OCI-LY7 (cell line): Measurements from ENCODE around the gene MAPK6. TPM values are rescaled to one million over a fixed set of nuclear protein-coding genes. Genes with fewer than 3 reads are reported as not detected.

Experiments
- BruUV-seq: library from RNA; stranded (reverse); fragments of 400-500 nt; replicated peaks from 2 replicates; lab custom pipeline; 2021; lab: Mats Ljungman, UMichigan
- CTCF ChIA-PET: fragments of 300-600 bp; sonication (Branson Sonifier 250); formaldehyde crosslinking; loops from one replicate; lab custom pipeline; 2022; ENCODE audit warnings: antibody characterized with exemption; ENCODE audit not compliant: unreplicated experiment; lab: Charles Lee
- POLR2A ChIA-PET: fragments of 300-600 bp; sonication (Branson Sonifier 250); formaldehyde crosslinking; loops from one replicate; lab custom pipeline; 2022; ENCODE audit warnings: antibody characterized with exemption; lab: Charles Lee
- DNase-seq: peaks from one replicate; pipeline ENCODE4 v3.0.0-alpha.2; 2015; ENCODE audit warnings: low spot score
- H2AFZ ChIP-seq: fragments of 200-600 bp; sonication (generic), shearing (Covaris generic); 2 replicates; pipeline ENCODE4 v1.6.1; 2014; ENCODE audit warnings: mild to moderate bottlenecking, antibody characterized with exemption, low read length, moderate library complexity
- H3K27ac ChIP-seq: fragments of 200-600 bp; sonication (generic); 2 replicates; pipeline ENCODE4 v1.5.1; 2014; ENCODE audit warnings: mixed run types, low read depth, mild to moderate bottlenecking, moderate library complexity, low read length, inconsistent platforms; ENCODE audit not compliant: poor library complexity, severe bottlenecking
- H3K36me3 ChIP-seq: fragments of 200-600 bp; sonication (generic); 2 replicates; pipeline ENCODE4 v1.6.1; 2014; ENCODE audit warnings: mild to moderate bottlenecking, antibody characterized with exemption, low read length, moderate library complexity, mixed read lengths; ENCODE audit not compliant: insufficient read depth
- H3K4me1 ChIP-seq: fragments of 200-600 bp; sonication (generic); 2 replicates; pipeline ENCODE4 v1.5.1; 2014; ENCODE audit warnings: mild to moderate bottlenecking, low read length; ENCODE audit not compliant: insufficient read depth, poor library complexity, severe bottlenecking
- H3K4me2 ChIP-seq: fragments of 200-600 bp; sonication (generic); 2 replicates; pipeline ENCODE4 v1.6.1; 2014; ENCODE audit warnings: mild to moderate bottlenecking, low read length
- H3K4me3 ChIP-seq: fragments of 200-600 bp; sonication (generic); 2 replicates; pipeline ENCODE4 v1.5.1; 2014; ENCODE audit warnings: mild to moderate bottlenecking, low read depth, low read length; ENCODE audit not compliant: poor library complexity, severe bottlenecking
- H3K79me2 ChIP-seq: fragments of 200-600 bp; sonication (generic); 2 replicates; pipeline ENCODE4 v1.6.1; 2016; ENCODE audit warnings: low read depth, mild to moderate bottlenecking, low read length, moderate library complexity, mixed read lengths; ENCODE audit not compliant: insufficient read depth
- H3K9me2 ChIP-seq: fragments of 200-600 bp; sonication (generic); 2 replicates; pipeline ENCODE4 v1.6.1; 2016; ENCODE audit warnings: mild to moderate bottlenecking, low read length, mixed read lengths; ENCODE audit not compliant: insufficient read depth
- H3K9me3 ChIP-seq: fragments of 200-600 bp; sonication (generic); 2 replicates; pipeline ENCODE4 v1.6.1; 2014; ENCODE audit warnings: mild to moderate bottlenecking, mixed run types, low read length, mixed read lengths
- H4K20me1 ChIP-seq: fragments of 200-600 bp; sonication (generic); 2 replicates; pipeline ENCODE4 v1.6.1; 2014; ENCODE audit warnings: mild to moderate bottlenecking, antibody characterized with exemption, low read length, moderate library complexity, mixed read lengths; ENCODE audit not compliant: insufficient read depth
- EZH2phosphoT487 ChIP-seq: fragments of 200-600 bp; sonication (generic); IDR thresholded peaks from 2 replicates; pipeline ENCODE4 v1.6.1; 2018; ENCODE audit warnings: low read depth, borderline replicate concordance, mild to moderate bottlenecking, mixed run types, antibody characterized with exemption, low read length, moderate library complexity, mixed read lengths
- intact Hi-C: fragments of 100-400 bp; cut with micrococcal nuclease; formaldehyde crosslinking; loops from one replicate; pipeline ENCODE4 v1.10.0; 2022; ENCODE audit not compliant: unreplicated experiment
- total RNA-seq, 2 experiments: library from RNA; depleted of rRNA in 1 of 2; stranded (reverse); fragments of >200 nt in 1 of 2; shearing (Covaris generic) in 1 of 2; gene quantifications; 2 replicates each; pipeline ENCODE4 v1.2.3, GENCODE V29; 2014 to 2022
- TF ChIP-seq, protein P1 (sequence below): fragments of 200-600 bp; sonication (generic); conservative IDR thresholded peaks from 2 replicates; pipeline ENCODE4 v1.5.1; 2014; ENCODE audit warnings: mild to moderate bottlenecking, antibody characterized with exemption, low read length, moderate library complexity, mixed read lengths

MAPK6 gene
- total RNA-seq, 2 experiments from 2014 or later: 19.8 to 49.7 TPM

DNA sequence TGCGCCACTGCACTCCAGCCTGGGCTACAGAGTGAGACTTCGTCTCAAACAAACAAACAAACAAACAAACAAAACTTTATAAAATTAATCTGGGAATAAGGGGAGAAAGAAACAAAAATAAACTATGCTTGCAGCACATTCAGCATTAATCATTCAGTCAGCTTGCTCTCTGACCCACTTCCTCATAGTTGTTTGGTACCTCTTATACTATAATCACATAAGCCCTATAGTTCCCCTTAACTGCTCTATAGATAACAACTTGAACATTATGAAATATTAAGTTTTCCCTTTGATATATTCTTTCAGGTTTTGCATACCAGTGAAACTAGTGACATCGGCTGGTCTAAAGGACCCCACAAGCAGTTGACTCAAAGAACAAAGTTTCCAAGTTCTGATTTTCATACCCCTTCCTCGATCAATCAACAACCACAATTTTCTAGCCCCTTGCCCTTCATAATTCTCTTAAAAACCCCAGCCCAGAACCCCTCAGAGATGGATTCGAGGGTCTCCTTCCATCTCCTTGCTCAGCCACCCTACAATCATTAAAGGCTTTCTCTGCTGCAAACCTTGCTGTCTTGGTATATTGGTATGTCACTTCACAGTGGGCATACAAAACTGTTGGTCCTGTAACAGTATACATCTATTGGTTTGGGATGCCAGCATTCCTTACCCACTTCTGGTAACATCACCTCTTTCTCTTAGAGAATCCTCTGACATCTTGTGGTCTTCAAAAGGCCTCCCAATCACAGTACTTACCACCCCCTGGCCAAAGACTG is 67.2 kb downstream of the MAPK6 start:
- Histone ChIP-seq H3K4me2 (no peak overlapping the region), H3K4me1 (peaks cover 6% of the 10 kb centered on the region), H4K20me1 (no peaks in the 10 kb centered on the region), H3K36me3 (no peaks in the 10 kb centered on the region), H3K9me2 (no peaks in the 10 kb centered on the region), H3K79me2 (no peaks in the 10 kb centered on the region), H3K4me3 (no peak overlapping the region), H3K9me3 (peaks cover 16% of the 10 kb centered on the region; the same call in 1 of the 2 replicates), H3K27ac (no peak overlapping the region), H2AFZ (no peak overlapping the region)
- DNase-seq: no peak
- ChIA-PET POLR2A (no interaction called here), CTCF (no interaction called here)
- no TSS peak for BruUV-seq
- intact Hi-C loops: no loop called here
- TF ChIP-seq EZH2phosphoT487: no peak
- TF ChIP-seq, protein P1, sequence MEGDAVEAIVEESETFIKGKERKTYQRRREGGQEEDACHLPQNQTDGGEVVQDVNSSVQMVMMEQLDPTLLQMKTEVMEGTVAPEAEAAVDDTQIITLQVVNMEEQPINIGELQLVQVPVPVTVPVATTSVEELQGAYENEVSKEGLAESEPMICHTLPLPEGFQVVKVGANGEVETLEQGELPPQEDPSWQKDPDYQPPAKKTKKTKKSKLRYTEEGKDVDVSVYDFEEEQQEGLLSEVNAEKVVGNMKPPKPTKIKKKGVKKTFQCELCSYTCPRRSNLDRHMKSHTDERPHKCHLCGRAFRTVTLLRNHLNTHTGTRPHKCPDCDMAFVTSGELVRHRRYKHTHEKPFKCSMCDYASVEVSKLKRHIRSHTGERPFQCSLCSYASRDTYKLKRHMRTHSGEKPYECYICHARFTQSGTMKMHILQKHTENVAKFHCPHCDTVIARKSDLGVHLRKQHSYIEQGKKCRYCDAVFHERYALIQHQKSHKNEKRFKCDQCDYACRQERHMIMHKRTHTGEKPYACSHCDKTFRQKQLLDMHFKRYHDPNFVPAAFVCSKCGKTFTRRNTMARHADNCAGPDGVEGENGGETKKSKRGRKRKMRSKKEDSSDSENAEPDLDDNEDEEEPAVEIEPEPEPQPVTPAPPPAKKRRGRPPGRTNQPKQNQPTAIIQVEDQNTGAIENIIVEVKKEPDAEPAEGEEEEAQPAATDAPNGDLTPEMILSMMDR: no peak

DNA sequence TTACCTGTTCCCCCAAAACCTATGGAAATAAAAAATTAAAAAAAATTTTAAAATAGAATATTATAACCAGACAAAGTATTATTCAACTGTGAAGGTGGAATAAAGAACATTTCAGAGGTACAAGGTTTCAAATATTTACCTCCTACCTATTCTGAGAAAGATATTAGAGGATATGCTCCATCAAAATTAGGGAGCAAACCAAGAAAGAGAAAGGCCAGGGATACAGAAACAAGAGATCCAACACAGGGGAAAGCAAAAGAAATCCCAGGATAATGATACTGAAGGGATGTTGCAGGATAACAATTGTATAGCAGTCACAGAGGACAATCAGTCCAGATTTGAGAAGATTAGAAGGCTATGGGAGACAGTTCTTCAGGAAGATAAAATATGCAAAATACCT is 71.2 kb downstream of the MAPK6 start:
- Histone ChIP-seq H3K79me2 (no peaks in the 10 kb centered on the region), H3K9me3 (peaks cover 16% of the 10 kb centered on the region; the same call in 1 of the 2 replicates), H4K20me1 (no peaks in the 10 kb centered on the region), H3K9me2 (no peaks in the 10 kb centered on the region), H3K4me3 (no peak overlapping the region), H3K4me2 (no peak overlapping the region), H3K4me1 (no peaks in the 10 kb centered on the region), H3K36me3 (no peaks in the 10 kb centered on the region), H2AFZ (no peak overlapping the region), H3K27ac (no peak overlapping the region)
- BruUV-seq: no TSS peak
- no peak for DNase-seq
- no peak for TF ChIP-seq EZH2phosphoT487
- intact Hi-C loops: no loop called here
- CTCF ChIA-PET: no interaction called here
- POLR2A ChIA-PET: no interaction called here

DNA sequence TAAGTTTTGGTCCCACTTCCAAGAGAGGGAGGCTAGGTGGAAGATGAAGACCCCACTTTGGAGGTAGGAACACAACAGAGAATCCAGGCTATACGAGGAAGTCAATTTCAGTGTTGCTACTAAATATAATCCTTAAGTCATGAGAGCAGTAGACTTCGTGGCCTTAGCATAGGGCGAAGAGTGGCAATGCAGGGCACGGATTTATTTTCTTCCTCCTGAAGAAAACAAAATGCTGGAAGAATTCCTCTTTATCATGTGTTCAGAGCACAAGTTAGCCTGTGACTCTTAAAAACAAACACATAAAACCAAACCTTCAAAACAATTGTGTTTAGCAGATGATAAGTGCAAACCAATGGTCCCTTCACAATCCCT is 74.1 kb downstream of the MAPK6 start:
- CTCF ChIA-PET: no interaction called here
- no peak for TF ChIP-seq EZH2phosphoT487
- TF ChIP-seq, protein P1: no peak
- H3K9me2 ChIP-seq: no peaks in the 10 kb centered on the region
- no TSS peak for BruUV-seq
- no peaks in the 10 kb centered on the region for H3K36me3 ChIP-seq
- 0 out of 2 replicates have a peak, but pooled peaks cover 6% of the 10 kb centered on the region for H3K9me3 ChIP-seq
- H3K79me2 ChIP-seq: no peaks in the 10 kb centered on the region
- no peak overlapping the region for H3K27ac ChIP-seq
- intact Hi-C loops: no loop called here
- H3K4me3 ChIP-seq: no peak overlapping the region
- no peak overlapping the region for H2AFZ ChIP-seq
- no peaks in the 10 kb centered on the region for H4K20me1 ChIP-seq
- no peaks in the 10 kb centered on the region for H3K4me1 ChIP-seq
- H3K4me2 ChIP-seq: no peak overlapping the region
- DNase-seq: no peak
- POLR2A ChIA-PET: no interaction called here
